T-helper 2 cell (primary cell): ENCODE data around the gene CEBPZ.
"Not testable (repeated sequence)": the region's sequence is repeated elsewhere in the genome, so short reads cannot be mapped to it uniquely, and the experiment has no call there.

ENCODE experiments used
- DNase-seq, 5 experiments: peaks; one replicate each; pipeline versions ENCODE4 v3.0.0 to v3.0.0-alpha.2; 2012 to 2022
- total RNA-seq, 2 donors: gene quantifications; one replicate each; lab custom pipeline; 2026; lab: John Stamatoyannopoulos, UW

CEBPZ gene
- total RNA-seq, result 128 to 195 reads per million in 2 donors

- peak; percentile 56 to 93 (median 84) for DNase-seq
Observed at GRCh38 chr2:37231241-37232130, at the start of gene CEBPZ, which contains the start of gene NDUFAF7. Gene CEBPZ (minus strand): TSS chr2:37231596. CDS start chr2:37231567, 29 bp downstream. Gene NDUFAF7 (plus strand): TSS chr2:37231658. CDS start chr2:37231706, 48 bp downstream.

GRCh38 chr2:37276291-37276690 is 44.9 kb upstream of the CEBPZ start:
- no peak for DNase-seq

- DNase-seq, result no peak
Observed at GRCh38 chr2:37274359-37274965, 43.1 kb upstream of the CEBPZ start.

- no peak for DNase-seq
Observed at GRCh38 chr2:37271376-37272067, 40.1 kb upstream of the CEBPZ start.

GRCh38 chr2:37268111-37268510 is 36.7 kb upstream of the CEBPZ start:
- DNase-seq, result no peak

GRCh38 chr2:37267685-37268084 is 36.3 kb upstream of the CEBPZ start:
- DNase-seq, result no peak

- no peak for DNase-seq
Observed at GRCh38 chr2:37263839-37264238, 32.4 kb upstream of the CEBPZ start.

GRCh38 chr2:37262522-37262921 is 31.1 kb upstream of the CEBPZ start:
- DNase-seq, result no peak

GRCh38 chr2:37250869-37251740 is 19.7 kb upstream of the CEBPZ start:
- DNase-seq, result no peak

- no peak for DNase-seq
Observed at GRCh38 chr2:37246205-37246604, 14.8 kb upstream of the CEBPZ start.

GRCh38 chr2:37244755-37245154 is 13.4 kb upstream of the CEBPZ start:
- DNase-seq, result no peak

- peak in 1 of 5 experiments; percentile 81 for DNase-seq
Observed at GRCh38 chr2:37244017-37244416, 12.6 kb upstream of the CEBPZ start.

- DNase-seq, result peak in 1 of 5 experiments; percentile 67
Observed at GRCh38 chr2:37243435-37243834, 12.0 kb upstream of the CEBPZ start.

- no peak for DNase-seq
Observed at GRCh38 chr2:37232131-37232933, 936 bp upstream of the CEBPZ start.

- no peak for DNase-seq
Observed at GRCh38 chr2:37230581-37230980, 815 bp downstream of the CEBPZ start.

GRCh38 chr2:37228788-37229187 is 2.6 kb downstream of the CEBPZ start:
- DNase-seq, result no peak

GRCh38 chr2:37226863-37227262 is 4.5 kb downstream of the CEBPZ start:
- no peak for DNase-seq

GRCh38 chr2:37225129-37225528 is 6.3 kb downstream of the CEBPZ start:
- DNase-seq, result not testable (repeated sequence)

- no peak for DNase-seq
Observed at GRCh38 chr2:37224063-37224462, 7.3 kb downstream of the CEBPZ start.

GRCh38 chr2:37223131-37223530 is 8.3 kb downstream of the CEBPZ start:
- DNase-seq, result no peak

GRCh38 chr2:37219046-37219445 is 12.3 kb downstream of the CEBPZ start:
- no peak for DNase-seq
